Activated CD8-positive, alpha-beta memory T cell treated with anti-CD3 and anti-CD28 coated beads, Interleukin-2, amount 50 U/mL, for 24 hours (primary cell): ENCODE data around the gene RASA1.
A peak's percentile ranks its signal among the peaks of the same experiment; 100 is the strongest.

Experiments
- DNase-seq: peaks from one replicate; pipeline ENCODE4 v3.0.0-alpha.2; 2020; ENCODE audit errors: extremely low read depth

The RASA1 gene

DNA sequence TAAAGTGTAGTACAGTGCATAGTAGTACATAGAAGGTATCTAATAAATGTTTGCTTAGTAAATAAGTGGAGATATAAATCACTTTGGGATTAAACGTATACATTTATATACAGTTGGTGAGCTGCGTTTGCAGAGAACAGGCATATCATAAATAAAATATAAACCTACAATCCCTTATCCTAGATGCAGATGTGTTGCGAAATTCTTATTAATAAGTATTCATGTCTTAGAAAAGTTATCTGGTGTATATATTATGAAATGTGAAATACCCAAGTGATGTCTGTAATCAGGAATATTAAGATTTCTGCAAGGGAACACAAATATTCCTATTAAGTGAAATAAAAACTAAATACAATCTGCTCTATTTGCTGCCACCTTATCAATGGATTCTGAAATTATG lies 136.2 kb downstream of the RASA1 start:
- DNase-seq, result no peak

- no peak for DNase-seq
Measured at GRCh38 chr5:87404359-87404758, 136.7 kb downstream of the RASA1 start.

DNA sequence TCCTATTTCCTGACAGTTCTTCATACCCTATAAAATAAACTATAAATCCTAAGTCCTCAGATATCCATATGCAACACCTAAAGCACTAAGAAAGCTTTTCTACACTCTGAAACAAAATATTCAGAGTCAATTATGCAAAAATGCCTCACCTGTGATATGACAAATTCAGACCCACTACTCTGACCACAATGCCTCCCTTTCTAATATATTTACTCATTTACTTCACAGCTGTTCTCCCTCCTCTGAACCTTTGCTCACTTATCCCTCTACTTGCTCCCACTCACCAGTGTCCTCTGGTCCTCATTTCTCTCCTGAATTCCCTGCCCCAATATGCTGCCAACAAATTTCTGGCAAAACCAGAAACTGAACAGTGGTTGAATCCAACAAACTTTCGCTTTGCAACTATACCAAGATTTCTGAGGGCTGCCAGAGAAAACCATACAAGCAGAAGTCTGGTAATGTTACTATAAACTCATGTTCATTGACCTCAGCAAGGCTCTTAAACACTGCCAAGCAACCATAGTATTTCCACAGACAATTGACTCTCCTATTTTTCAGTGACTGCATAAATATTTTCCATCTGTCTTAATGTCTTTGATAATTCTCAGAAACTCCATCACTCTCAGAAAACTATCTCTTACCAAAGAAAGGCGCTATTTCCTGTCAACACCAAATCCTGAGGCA lies 137.9 kb downstream of the RASA1 start:
- no peak for DNase-seq

- DNase-seq, result no peak
Measured at GRCh38 chr5:87408204-87408603, 140.5 kb downstream of the RASA1 start.

GRCh38 chr5:87410931-87411330 lies 143.2 kb downstream of the RASA1 start:
- no peak for DNase-seq

DNA sequence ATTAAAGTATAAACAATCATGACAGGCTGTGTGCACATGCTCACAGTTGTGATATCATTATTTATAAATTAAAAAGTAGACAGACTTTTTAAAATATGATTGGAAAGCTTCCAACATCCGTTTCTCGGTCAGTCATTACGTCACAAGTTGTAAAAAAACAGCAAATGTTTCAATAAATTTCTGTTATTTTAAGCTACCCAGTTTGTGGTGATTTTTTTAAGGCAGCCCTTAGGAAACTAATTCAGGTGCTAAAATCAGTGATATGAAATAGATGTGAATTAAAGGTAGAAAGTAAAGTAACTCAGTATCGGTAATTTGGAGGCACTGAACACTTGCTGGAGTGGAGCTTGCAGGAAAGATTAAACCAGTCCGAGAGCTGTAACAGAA lies 143.9 kb downstream of the RASA1 start:
- DNase-seq, result no peak

DNA sequence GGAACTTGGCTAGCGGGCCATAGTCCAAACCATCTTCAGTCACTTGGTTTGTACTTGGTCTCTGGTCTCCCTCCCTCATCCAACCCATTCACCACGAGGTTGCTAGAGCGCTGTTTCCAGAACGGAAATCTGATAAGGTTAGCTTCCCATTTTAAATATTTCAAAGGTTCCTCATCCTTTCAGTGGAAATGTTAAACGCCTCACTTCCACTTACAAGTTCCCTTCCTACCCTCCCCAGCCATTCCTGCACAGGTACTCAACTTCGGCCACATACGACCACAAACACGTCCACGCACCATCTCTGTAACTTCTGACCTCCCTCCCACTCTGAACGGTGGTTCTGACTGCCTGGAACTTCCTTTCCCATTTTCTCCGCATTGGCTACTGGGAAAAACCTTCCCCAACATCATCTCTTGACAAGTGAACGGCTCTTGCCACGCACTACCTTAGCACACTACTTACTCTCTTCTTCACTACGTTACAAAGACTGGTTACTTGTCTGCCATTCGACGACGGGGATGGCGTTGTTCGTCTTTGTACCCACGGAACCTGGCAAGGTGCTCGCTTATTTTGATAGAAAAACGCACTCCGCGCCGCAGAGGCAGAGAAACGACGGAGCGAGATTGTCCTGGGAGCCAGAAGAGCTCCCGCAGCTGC lies 144.4 kb downstream of the RASA1 start:
- DNase-seq, result no peak

DNA sequence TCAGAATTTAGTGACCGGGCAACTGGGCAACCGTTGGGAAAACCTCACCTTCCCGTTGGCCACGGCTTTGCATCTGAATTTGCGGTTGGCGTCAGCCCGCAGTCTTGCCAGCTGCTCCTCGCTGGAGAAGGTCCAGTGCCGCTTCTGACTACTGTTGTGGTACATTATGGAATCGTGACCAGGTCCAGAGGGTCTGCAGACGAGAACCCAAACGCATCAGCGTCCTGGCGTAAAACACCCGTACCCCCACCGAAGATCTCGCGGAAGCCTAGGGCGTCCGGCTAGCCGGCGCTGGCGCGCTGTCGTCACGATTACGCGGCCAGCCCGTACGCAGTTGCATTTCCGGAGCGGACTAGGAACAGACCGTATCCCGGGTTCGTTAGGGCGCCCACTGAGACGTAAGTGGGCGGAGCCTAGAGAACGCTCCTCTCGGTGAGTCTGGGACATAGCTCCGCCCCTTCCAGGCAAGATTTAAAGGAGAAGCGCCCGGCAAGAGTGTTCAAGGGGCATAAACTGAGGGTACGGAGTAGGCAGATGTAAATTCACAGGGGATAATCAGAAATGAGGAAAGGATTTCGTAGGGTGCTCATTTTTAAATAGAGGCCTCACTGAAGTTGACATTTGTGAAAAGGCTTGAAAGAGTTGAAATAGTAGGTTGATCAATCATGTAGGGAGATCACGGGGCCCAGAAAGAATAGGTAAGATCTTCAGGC lies 145.1 kb downstream of the RASA1 start, which contains the start of gene CCNH:
TSS of gene CCNH (minus strand) at position 301 of the 713 bp plus-strand sequence. CDS start at position 165, 136 bp downstream.
- DNase-seq, result peak; percentile 91

GRCh38 chr5:87413343-87413645 lies 145.6 kb downstream of the RASA1 start:
- no peak for DNase-seq

- DNase-seq, result no peak
Measured at GRCh38 chr5:87418506-87418905, 150.8 kb downstream of the RASA1 start.

- DNase-seq, result no peak
Measured at GRCh38 chr5:87421307-87421706, 153.6 kb downstream of the RASA1 start.

GRCh38 chr5:87423755-87424154 lies 156.1 kb downstream of the RASA1 start:
- no peak for DNase-seq

DNA sequence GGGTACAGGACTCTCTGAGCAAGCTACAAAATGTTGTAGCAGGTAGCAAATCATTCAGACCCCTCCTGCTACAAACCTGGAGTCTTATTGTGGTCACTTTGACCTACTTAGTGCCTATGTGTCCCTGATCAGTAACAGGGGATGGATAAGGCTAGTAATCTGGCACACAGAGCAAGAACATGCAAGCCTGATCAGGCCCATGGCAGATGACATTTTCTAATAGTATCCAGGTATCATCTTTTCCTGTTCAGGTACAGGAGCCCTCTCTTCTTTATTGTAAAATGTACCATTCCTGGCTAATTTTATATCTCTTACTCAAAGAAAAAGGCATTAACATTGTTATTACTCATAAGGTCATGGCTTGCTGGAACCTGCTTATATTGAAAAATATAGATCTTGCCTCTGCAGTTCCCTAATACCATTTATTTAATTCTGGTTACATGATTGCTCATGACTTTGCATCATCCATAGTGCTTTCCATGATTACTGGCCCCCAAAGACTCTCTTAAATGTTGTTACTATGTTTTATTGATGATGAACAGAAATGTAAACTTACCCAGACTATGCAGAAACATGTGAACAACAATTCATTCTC lies 163.3 kb downstream of the RASA1 start:
- no peak for DNase-seq

- DNase-seq, result no peak
Measured at GRCh38 chr5:87432460-87432859, 164.8 kb downstream of the RASA1 start.

GRCh38 chr5:87433945-87434344 lies 166.3 kb downstream of the RASA1 start:
- no peak for DNase-seq

- DNase-seq, result no peak
Measured at GRCh38 chr5:87434461-87434860, 166.8 kb downstream of the RASA1 start.

GRCh38 chr5:87435144-87435694 lies 167.5 kb downstream of the RASA1 start:
- no peak for DNase-seq

DNA sequence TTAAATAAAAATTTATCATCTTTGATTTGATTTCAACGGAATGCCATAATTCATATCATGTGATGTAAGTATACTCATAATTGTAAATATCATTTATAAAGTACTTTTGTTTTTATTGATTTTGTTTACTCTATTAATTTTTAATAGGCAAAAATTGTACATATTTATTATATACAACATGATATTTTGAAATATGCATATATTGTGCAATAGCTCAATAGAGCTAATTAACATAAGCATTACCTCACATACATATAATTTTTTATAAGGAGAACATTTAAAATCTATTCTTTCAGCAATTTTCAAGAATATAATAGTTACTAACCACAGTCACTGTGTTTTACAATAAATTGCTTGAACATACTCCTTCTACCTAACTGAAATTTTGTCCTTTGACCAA lies 170.0 kb downstream of the RASA1 start:
- DNase-seq, result no peak

DNA sequence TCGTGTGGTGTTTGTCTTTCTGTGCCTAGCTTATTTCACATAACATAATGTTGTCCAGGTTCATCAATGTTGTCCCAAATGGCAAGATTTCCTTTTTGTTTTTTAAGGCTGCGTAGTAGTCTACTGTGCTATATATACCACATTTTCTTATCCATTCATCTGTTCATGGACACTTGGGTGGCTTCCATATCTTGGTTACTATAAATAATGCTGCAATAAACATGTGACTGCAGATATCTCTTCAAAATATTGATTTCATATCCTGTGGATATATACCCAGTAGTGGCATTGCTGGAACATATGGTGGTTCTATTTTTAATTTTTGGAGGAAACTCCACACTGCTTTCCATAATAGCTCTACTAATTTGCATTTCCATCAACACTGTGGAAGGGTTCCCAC lies 170.5 kb downstream of the RASA1 start:
- no peak for DNase-seq
